ENCODE results near the gene XBP1.
"Not testable (repeated sequence)": the region's sequence is repeated elsewhere in the genome, so short reads cannot be mapped to it uniquely, and the experiment has no call there.

The XBP1 gene

DNA sequence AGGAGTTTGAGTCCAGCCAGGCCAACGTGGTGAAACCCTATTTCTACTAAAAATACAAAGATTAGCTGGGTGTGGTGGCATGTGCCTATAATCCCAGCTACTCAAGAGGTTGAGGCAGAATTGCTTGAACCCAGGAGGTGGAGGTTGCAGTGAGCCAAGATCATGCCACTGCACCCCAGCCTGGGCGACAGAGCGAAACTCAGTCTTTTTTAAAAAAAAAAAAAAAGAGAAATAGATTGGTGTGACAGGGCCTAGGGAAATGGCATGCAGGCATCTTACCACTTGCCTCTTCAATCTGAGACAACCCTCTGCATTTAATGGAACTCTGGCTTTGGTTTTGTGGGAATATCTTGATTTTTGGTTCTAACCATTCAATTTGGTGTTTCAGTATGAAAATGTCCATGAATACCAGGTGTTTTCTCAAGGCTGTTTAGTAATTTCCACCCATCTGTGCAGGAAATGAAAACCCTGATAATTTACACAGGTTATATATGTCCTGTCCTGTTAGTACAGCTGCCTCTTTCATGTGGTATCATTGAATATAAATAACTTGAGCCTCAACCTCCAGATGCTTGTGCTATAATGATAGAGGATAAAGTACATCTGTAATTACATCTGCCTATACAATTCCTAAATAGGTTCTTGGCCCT lies 8.4 kb downstream of the XBP1 start:
- DNase-seq, result no peak

DNA sequence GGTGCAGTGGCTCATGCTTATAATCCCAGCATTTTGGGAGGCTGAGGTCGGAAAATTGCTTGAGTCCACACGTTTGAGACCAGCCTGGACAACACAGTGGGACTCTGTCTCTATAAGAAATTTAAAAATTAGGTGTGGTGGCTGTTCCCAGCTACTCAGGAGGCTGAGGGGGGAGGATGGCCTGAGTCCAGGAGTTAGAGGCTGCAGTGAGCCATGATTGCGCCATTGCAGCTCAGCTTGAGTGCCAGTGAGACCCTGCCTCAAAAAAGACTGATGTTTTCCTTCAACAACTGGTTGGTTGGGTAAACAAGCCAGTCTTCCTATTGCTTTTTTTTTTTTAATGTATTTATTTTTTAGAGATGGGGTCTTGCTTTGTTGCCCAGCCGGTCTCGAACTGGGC lies 9.2 kb downstream of the XBP1 start:
- DNase-seq, result no peak

DNA sequence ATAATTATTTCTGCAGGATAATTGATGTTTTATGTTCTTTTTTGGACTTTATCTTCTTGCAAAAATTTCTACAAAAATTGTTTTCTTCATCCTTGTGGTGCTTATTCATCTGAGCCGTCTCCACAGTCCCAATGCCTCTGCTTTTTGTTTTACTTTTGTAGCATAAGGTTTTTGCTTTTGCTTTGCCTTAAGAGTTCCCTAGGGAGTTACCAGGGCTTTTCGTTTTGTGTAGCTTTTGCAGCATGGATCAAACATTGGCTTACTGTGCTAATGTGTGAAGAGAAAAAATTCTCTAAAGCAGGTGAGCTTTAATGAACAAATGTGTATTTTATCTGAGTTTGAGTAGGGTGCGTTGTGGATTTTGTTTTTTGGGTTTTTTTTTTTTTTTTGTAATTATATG lies 11.8 kb downstream of the XBP1 start:
- no peak for DNase-seq

DNA sequence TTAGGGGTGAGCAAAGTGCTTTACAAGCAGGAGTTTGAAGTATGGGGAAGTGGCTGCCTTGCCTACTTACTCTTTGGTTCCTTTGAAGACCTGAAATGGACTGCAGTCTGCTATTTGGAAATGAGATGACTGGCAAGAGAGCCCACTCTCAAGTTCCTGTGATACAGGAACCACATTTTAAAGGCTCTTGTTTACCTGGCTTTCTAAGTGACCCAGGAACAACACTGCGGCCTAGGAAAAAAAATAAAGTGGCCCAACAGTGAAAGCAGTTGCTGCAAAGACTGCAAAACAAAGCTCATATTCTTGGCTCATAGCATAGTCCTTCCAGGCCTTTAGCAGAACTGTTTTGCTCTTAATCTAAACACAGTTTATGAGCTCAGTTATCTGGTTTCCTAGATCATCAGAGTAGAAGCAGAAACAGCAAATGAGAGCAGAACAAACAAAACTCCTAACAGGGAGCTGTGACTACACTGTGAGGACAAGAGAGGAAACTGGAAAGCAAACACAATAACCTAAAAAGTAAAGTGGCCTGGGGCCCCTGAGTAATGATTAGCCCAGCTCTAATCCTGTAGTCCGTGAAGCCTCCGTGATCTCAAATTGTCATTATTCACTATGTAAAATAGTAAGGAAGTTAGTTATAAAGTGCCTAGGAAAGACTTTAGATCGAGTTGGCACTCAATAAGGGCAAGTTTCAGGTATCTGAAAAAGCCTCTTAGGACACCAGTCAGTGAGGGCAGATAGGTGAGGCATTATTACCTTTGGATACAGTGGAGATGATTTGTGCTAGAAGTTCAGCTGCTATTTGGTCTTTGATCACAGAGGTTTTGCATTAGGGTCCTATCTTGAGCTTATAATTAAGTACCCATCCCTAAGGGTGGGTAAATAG lies 16.3 kb downstream of the XBP1 start:
- no peak for DNase-seq

DNA sequence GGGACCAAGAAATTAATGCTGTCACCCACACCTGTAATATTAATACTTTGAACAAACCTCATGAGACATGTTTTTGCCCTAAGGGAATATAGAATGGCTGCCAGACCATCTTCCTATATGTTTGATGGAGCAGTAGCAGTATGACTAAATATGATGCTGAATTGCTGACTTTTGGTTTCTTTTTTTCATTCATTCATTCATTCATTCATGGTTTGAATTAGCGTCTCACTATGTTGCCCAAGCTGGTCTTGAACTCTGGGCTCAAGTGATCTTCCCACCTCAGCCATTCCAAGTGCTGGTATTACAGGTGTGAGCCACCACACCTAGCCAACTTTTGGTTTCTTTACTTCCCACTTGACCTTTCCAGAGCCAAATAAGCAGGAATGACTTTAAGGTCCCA lies 20.1 kb downstream of the XBP1 start:
- no peak for DNase-seq

DNA sequence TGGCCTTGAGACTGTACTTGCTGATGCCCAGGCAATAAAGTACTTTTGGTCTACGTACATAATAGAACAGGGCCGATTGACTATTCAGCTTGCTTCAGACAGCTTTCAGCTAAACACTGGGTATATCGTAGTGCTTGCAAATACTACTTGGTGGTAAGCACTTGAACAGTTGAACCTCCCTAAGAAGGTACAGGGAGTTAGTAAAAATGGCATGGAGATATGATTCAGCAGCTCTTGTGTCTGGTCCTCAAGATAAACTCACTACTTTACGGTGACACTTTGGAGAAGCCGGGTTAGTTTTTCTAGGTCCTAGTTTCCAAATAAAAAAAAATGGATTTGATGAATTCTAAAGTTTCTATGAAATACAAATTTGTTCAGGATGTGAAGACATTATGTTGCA lies 20.5 kb downstream of the XBP1 start:
- no peak for DNase-seq

GRCh38 chr22:28774378-28774777 lies 26.0 kb downstream of the XBP1 start:
- no peak for DNase-seq

GRCh38 chr22:28773461-28773867 lies 26.9 kb downstream of the XBP1 start:
- no peak for DNase-seq

DNA sequence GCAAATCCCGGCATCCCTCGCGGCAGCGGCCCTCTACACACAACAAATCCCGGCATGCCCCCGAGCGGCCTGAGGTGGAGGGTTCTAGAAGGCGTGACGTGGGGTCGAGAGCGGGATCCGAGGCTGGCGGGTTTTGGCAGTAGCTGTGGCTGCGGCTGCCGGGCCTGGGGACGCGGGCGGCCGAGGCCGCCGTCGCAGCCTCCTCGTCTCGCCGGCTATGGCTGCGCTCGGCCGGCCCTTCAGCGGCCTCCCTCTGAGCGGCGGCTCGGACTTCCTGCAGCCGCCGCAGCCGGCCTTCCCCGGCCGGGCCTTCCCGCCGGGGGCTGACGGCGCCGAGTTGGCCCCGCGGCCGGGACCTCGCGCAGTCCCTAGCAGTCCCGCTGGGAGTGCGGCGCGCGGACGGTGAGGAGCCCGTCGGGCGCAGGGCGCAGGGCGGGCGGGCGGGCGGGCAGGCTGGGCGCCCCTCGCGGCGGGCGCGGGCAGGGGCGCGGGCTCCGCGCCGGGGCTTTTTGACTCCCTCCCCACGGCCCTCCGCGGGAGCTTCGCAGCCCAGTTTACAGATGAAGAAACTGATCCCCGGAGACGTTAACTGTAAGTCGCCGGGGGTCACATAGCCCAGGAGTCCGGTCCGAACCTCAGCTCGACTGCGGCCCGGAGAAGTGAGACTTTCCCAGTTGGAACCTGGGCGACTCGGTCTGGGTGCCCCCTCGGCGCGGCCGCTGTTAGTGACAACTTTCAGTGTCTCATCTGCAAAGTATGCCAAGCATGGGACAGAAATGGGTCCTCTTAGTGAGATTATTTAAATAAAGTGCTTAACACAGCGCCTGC lies 27.5 kb downstream of the XBP1 start, which contains the start of gene CCDC117:
Gene CCDC117, plus strand, starts transcription at position 63 of the 828 bp plus-strand sequence. Its CDS starts 155 bp downstream, at position 218.
- DNase-seq, result peak; percentile 96

GRCh38 chr22:28771195-28771791 lies 29.1 kb downstream of the XBP1 start:
- DNase-seq, result no peak

DNA sequence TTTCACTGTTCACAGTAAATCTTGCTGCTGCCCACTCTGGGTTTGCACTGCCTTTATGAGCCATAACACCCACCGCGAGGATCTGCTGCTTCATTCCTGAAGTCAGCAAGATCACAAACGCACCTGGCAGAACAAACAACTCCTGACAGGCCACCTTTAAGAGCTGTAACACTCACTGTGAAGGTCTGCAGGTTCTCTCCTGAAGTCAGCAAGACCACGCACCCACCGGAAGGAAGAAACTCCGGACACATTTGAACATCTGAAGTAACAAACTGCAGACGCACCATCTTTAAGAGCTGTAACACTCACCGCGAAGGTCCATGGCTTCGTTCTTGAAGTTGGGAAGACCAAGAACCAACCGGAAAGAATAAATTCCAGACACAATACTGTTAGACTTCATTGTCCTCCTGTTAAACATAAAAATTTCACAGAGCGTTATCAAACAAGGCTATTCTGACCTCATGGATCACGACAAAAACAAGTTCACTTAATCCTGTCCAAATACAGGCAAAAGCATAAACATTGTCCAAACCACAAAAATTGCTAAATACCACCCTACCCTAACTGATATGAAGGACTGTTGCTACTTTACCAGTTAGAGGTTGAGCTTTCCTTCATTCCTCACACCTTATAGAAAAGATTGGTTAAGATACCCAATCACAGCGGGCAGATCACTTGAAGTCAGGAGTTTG lies 30.8 kb downstream of the XBP1 start:
- no peak for DNase-seq

GRCh38 chr22:28768701-28769393 lies 31.5 kb downstream of the XBP1 start:
- no peak for DNase-seq

DNA sequence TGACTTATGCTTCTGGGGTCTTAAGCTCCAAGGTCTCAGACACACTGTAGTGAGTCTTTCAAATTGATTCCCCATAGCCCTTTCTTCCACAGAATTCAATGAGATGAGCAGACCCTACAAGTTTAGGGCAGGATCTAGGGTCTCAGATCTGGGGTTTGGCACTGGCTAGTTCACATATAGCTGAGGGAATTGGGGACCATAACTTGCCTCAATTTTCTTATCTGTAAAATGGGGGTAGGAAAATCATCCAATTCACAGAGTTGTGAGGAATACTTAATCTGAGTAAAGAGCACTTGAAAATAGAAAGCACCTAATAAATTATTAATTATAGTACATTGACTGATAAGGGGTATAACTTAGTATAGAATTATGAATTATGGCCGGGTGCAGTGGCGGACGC lies 33.7 kb downstream of the XBP1 start:
- DNase-seq, result no peak

- DNase-seq, result not testable (repeated sequence)
Measured at GRCh38 chr22:28762000-28762399, 38.4 kb downstream of the XBP1 start.

GRCh38 chr22:28761449-28761755 lies 39.0 kb downstream of the XBP1 start:
- no peak for DNase-seq

- no peak for DNase-seq
Measured at GRCh38 chr22:28759861-28760560, 40.4 kb downstream of the XBP1 start.

DNA sequence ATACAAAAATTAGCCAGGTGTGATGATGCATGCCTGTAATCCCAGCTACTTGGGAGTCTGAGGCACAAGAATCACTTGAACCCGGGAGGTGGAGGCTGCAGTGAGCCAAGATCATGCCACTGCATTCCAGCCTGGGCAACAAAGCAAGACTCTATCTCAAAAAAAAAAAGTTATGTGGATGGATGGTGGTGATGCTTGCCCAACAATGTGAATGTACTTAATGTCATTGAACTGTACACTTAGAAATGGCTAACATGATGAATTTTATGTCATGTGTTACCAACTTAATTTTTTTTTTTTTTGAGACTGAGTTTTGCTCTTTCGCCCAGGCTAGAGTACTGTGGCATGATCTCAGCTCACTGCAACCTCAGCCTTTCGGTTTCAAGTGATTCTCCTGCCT lies 45.9 kb downstream of the XBP1 start:
- not testable (repeated sequence) for DNase-seq

- DNase-seq, result no peak
Measured at GRCh38 chr22:28750471-28750881, 49.9 kb downstream of the XBP1 start.
